Glutamatergic neuron (in vitro differentiated cells): ENCODE results near the gene GFM1. TPM values are rescaled to one million over a fixed set of nuclear protein-coding genes. Genes with fewer than 3 reads are reported as not detected.
"Not testable (repeated sequence)": the region's sequence is repeated elsewhere in the genome, so short reads cannot be mapped to it uniquely, and the experiment has no call there.

Experiments used
- DNase-seq: peaks from one replicate; pipeline ENCODE4 v3.0.0; 2022
- H3K27ac Mint-ChIP-seq: one replicate; pipeline ENCODE4 v1.8.0; 2020; ENCODE audit warnings: mild to moderate bottlenecking, mixed read lengths, inconsistent platforms; ENCODE audit not compliant: unreplicated experiment
- H3K27me3 Mint-ChIP-seq: one replicate; pipeline ENCODE4 v1.8.0; 2020; ENCODE audit warnings: mild to moderate bottlenecking, moderate library complexity, mixed read lengths, inconsistent platforms; ENCODE audit not compliant: unreplicated experiment
- H3K36me3 Mint-ChIP-seq: one replicate; pipeline ENCODE4 v1.8.0; 2020; ENCODE audit warnings: mild to moderate bottlenecking, mixed read lengths, inconsistent platforms; ENCODE audit not compliant: unreplicated experiment
- H3K4me1 Mint-ChIP-seq: one replicate; pipeline ENCODE4 v1.8.0; 2020; ENCODE audit warnings: mild to moderate bottlenecking, low read depth, mixed read lengths, inconsistent platforms; ENCODE audit not compliant: unreplicated experiment
- H3K4me3 Mint-ChIP-seq: one replicate; pipeline ENCODE4 v1.8.0; 2020; ENCODE audit warnings: mild to moderate bottlenecking, mixed read lengths, inconsistent platforms; ENCODE audit not compliant: unreplicated experiment
- H3K9me3 Mint-ChIP-seq: one replicate; pipeline ENCODE4 v1.8.0; 2020; ENCODE audit warnings: mild to moderate bottlenecking, moderate library complexity, mixed read lengths, inconsistent platforms; ENCODE audit not compliant: unreplicated experiment
- CTCF ChIP-seq: fragments of 200-600 bp; sonication (generic); IDR thresholded peaks from one replicate; pipeline ENCODE4 v1.5.0; 2021; ENCODE audit not compliant: partially characterized antibody, unreplicated experiment
- total RNA-seq: library from RNA; stranded (reverse); fragmentation: NEBNext Ultra II Directional; extraction: Animal tissue kit (Norgen Biotek cat#: 25700); gene quantifications from one replicate; pipeline ENCODE4 v1.2.1, GENCODE V29; 2021; ENCODE audit not compliant: unreplicated experiment

GFM1 gene
- total RNA-seq, 1 donor from 2014 or later, result 61.4 TPM

- Mint-ChIP-seq H3K27me3 (no peaks in the 10 kb centered on the region), H3K4me1 (no peaks in the 10 kb centered on the region), H3K4me3 (no peak overlapping the region), H3K9me3 (no peaks in the 10 kb centered on the region), H3K36me3 (no peaks in the 10 kb centered on the region), H3K27ac (no peak overlapping the region)
- DNase-seq, result no peak
- no peak for TF ChIP-seq CTCF
Measured at GRCh38 chr3:158683230-158683962, 39.1 kb downstream of the GFM1 start.

- TF ChIP-seq CTCF, result no peak
- no peak for DNase-seq
- Mint-ChIP-seq H3K4me3 (no peak overlapping the region), H3K4me1 (no peaks in the 10 kb centered on the region), H3K36me3 (no peaks in the 10 kb centered on the region), H3K27me3 (no peaks in the 10 kb centered on the region), H3K27ac (no peak overlapping the region), H3K9me3 (no peaks in the 10 kb centered on the region)
Measured at GRCh38 chr3:158685159-158685558, 40.8 kb downstream of the GFM1 start.

- not testable (repeated sequence) for H3K27me3 Mint-ChIP-seq, H3K27ac Mint-ChIP-seq, H3K4me1 Mint-ChIP-seq, H3K4me3 Mint-ChIP-seq, H3K36me3 Mint-ChIP-seq, DNase-seq, H3K9me3 Mint-ChIP-seq
Measured at GRCh38 chr3:158693866-158694456, 49.6 kb downstream of the GFM1 start.

- Mint-ChIP-seq H3K4me1 (no peaks in the 10 kb centered on the region), H3K9me3 (no peaks in the 10 kb centered on the region), H3K27ac (no peak overlapping the region), H3K36me3 (no peaks in the 10 kb centered on the region), H3K27me3 (peaks cover 2% of the 10 kb centered on the region), H3K4me3 (no peak overlapping the region)
- no peak for DNase-seq
- no peak for TF ChIP-seq CTCF
Measured at GRCh38 chr3:158696618-158697017, 52.3 kb downstream of the GFM1 start.

- no peaks in the 10 kb centered on the region for H3K4me1 Mint-ChIP-seq
- H3K4me3 Mint-ChIP-seq, result no peak overlapping the region
Measured at GRCh38 chr3:158700559-158700958, 56.2 kb downstream of the GFM1 start.

More at GRCh38 chr3:158700559-158700958, 56.2 kb downstream of the GFM1 start:
- no peak for TF ChIP-seq CTCF
- DNase-seq, result no peak
- Mint-ChIP-seq H3K9me3 (peaks cover 1% of the 10 kb centered on the region), H3K36me3 (no peaks in the 10 kb centered on the region), H3K27ac (no peak overlapping the region), H3K27me3 (peaks cover 2% of the 10 kb centered on the region)
